Inferior parietal cortex (tissue), 1 donor: ENCODE results near the gene ALX4.

Experiments
- DNase-seq: peaks from one replicate; pipeline ENCODE4 v3.0.0-alpha.2; 2016; ENCODE audit errors: extremely low spot score

ALX4 gene

GRCh38 chr11:44244639-44245310 lies 65.2 kb downstream of the ALX4 start:
- DNase-seq: no peak

DNA sequence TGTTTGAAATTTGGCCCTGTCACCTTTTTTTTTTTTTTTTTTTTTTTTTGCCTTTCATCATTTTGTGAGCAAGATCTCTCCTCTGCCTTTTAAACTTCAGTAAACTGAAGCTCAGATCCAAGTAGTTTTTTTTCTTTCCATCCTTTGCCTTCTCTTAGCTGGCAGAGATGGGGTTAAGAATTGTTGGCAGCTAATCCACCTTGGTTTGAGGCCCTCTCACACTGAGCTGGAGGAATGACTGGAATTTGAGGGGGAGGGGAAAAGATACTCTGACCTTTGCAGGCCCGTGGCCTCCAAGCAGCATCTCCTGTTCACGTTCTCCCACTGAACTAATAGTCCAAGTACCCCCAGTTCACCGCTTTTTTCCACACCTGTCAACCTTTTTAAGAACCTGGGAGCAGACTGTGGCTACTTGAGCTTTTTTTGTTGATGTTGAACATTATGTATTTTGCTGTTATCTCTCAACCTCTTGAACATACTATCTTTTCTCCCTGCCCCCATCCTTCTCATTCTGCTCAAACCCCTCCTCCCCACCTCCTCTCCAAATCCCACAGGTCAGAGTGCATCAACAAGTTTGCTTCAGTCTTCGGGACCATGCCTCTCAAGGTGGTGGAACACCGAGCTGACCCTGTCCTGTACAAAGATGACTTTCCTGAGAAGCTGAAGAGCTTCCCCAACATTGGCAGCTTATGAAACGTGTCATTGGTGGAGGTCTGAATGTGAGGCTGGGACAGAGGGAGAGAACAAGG lies 66.2 kb downstream of the ALX4 start:
- DNase-seq: no peak

GRCh38 chr11:44243086-44243485 lies 66.9 kb downstream of the ALX4 start:
- DNase-seq: no peak

DNA sequence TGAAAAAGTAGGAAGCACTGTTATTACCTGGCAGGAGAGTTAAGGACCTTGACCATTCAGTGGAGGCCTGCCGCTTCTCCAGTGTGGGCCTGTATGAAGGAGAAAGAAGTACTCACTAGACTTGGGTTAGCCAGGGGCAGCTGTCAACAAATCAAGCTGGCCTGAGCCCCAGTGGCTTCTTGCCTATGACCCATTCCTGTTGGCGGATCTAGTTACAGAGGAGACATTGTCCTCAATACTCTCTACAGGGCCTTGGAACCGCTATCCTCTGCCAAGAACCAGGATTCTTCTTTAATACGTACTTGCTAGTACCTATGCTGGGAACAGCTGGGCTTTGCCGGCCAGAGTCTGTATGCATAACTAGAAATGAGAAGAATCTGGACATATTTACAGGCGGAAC lies 68.1 kb downstream of the ALX4 start:
- peak; percentile 6 for DNase-seq

DNA sequence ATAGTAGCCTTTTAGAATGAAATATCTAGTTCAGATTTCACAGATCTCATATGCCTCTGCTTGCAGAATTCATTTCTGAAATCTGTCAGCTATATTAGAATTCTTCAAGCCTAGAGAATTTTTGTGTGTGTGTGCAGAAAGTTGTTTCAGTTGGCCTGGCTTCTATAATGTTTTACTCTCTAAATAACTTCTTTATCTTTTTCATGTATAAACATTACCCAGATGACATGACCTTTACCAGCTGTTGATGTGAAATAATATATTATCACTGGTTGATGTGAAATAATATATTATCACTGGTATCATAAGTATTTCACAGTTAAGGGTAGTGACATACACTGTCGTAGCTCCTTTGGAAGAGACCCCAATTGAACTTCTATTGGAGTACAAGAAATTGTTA lies 72.8 kb downstream of the ALX4 start:
- no peak for DNase-seq

DNA sequence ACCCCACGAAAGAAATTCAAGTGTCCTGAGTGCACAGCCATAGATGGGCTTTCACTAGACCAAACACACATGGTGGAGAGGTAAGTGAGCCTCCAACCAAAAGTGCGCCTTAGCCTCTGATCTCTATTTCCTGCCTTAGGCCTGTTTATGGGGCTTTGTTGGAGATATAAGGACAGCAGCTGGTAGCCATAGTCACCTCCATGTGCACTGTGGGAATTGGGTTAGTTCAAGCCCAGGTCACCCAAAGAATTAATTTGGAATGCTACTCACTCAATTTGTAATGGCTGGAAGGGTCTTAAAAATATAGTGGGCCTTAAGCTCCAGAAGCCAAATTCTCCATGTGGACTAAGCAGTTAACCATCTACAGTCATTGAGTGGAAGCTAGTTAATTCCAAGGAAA lies 73.6 kb downstream of the ALX4 start:
- no peak for DNase-seq

DNA sequence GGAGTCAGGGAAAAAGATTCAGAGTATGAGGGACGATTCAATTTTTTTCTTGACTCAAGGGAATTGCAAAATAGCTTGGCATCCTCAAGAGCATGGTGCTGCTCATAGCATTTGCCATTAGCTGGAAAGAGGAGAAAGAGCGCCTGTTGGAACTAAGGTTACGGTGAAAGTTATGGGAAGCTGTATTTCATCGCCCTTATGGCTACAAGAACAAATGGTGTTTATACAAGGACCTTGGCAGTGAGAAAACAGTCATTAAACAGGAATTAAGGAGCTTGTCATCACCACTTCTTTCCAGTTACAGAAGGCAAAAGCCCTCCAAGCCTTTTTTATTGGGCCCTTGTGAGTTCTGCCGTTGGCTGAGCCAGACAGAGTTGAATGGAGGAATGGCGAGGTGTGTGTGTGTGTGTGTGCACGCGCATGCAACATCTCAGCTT lies 74.2 kb downstream of the ALX4 start:
- DNase-seq: no peak

DNA sequence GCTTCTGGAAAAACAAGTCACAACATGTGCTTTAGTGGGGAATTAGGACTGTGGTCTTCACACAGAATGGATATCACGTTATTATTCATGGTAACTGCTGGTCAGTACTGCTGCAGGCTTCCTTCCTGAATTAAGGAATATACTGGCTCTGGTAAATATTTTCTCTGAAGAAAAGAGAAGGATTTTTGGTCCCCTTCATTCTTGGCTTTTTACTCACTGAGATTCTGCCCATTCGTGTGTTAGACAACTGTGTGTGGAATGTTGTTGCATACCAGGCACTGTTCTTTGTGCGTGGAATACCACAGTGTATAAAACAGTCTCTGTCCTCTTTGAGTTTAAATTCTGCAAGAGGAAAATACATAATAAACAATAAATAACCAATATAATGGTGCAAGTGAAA lies 80.3 kb downstream of the ALX4 start:
- no peak for DNase-seq

DNA sequence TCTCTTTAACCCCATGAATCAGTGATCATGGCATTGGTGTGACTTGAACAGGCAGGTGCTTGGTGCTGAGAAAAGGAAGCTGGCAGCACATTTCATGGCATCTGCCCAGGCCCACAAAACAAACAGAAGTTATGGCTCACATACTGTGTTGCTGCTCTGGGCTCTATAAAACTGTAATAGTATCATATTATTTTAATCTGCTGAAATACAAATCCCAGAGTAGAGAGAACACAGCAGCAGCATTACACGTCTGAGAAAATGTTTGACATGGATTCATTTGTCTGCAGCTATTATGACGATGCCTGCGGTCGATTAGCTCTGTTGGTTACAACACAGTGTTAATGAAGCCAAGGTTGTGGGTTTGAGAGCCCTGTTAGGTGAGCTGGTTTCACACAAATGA lies 80.8 kb downstream of the ALX4 start:
- DNase-seq: no peak

- no peak for DNase-seq
These were observed 81.6 kb downstream of the ALX4 start for GRCh38 chr11:44228379-44228778.

DNA sequence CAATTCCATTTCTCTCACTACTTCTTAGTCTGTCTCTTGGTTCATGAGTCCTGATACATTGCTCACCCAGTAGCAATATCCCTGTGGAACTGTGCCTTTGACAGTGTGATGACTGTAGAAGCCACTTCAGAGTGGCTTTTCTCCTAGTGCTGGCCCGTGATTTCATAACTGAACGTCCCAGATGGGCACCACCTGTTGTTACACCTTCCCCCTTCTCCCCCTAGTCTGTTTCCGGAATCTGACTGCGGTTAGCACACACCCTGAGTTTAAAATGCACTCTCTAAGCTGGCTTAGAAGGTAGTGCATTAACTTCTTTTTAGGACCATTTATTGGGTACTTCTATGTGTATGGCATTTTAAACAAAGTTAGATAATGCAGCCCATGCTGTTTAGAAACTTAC lies 83.0 kb downstream of the ALX4 start:
- no peak for DNase-seq

- DNase-seq: no peak
These were observed 83.4 kb downstream of the ALX4 start for GRCh38 chr11:44226490-44226889.

- no peak for DNase-seq
These were observed 85.0 kb downstream of the ALX4 start for GRCh38 chr11:44224867-44225501.

- no peak for DNase-seq
These were observed 86.7 kb downstream of the ALX4 start for GRCh38 chr11:44223238-44223637.

- no peak for DNase-seq
These were observed 87.9 kb downstream of the ALX4 start for GRCh38 chr11:44221992-44222391.

DNA sequence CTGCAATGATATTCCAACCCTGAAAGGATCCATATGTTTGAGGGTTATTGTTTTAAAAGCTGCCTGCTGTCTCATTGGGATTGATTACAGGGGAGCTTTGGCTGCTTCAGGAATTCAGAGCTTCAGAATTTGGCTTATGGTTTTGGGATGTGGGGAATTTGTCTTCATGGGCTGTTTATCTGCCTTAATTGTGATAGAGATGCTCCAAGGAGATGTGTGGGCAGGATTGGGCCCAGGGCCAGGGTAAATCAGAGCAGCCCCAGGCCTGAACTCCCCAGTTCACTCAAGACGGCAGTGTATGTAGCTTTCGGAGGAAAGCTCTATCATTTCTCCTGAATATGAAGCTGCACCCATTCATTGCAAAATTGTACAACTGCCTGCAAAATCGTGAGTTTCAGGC lies 88.5 kb downstream of the ALX4 start:
- no peak for DNase-seq

DNA sequence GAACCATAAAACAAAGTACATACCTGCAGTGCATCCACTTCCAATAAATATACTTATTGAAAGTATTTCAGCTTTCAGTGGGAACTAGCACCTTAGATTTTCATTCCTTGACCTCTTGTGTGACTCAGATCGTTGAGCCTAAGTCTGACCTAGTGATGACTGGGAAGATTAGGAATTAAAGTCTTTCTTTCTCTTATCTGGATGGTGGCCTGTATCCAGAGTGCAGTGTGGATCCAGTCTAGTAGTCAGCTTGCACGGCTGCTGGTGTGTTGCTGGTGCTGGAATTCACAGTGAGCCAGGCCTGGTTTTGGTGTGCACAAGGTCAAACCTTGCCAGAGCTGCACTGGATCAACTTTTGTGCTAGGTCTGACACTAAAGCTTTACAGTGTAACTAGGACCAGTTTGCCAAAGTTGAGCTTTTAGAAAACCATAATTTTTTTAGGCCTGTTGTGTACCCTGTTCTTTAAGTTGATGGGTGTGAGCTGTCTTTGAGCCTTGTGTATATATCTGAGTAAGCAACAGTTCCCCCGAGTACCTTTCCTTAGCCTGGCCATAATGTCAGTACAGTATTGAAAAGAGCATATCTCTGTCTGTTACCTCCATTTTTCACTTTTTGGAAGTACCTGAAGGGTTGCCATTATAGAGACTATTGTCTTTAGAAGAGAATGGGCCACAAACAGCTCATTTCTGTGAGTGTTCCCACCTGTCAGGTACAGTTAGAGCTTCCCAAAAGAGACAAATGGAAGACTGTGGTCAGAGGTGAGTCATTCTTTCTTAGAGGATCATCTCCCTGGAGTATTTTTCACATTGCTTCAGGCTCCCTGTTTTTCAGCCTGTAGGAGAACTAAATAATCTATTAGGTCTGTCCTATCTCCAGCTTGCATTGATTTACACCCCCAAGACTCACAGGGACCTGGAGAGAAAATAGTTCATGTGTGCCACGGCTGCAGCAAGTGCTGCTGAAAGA lies 89.8 kb downstream of the ALX4 start:
- DNase-seq: no peak

DNA sequence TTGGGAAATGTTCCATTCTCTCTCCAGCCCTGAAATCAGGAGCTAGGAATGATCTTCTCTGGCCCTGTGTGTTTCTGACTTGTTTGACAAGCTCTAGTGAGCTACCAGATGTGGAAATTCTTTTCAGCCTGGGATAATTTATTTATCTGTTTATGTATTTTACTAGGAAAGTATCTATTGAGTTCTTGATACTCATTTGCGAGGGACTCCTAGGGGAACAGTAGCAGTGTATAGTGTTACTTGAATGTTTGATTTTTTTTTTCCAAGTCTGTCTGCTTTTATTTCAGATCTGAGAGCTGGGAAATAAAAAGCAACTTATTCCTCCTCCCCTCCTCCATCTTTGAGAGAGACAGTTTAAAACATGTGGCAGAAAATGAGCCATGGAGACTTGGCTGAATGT lies 92.5 kb downstream of the ALX4 start:
- no peak for DNase-seq

DNA sequence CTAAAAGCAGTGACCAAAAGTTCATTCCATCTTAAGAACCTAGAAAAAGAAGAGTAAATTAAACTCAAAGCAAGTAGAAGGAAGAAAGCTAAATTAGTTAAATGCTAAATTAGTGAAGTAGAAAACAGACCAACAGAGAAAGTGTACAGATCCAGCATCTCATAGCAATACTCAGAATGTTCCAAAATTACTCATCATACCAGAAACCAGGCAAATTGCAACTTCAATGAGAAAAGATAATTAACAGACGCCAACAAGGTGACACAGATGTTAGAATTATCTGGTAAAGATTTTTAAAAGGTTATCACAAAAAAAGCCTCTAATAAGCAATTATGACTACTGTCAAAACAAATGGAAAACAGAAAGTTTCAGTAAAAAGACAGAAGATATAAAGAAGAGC lies 96.8 kb downstream of the ALX4 start:
- no peak for DNase-seq

- DNase-seq: no peak
These were observed 97.8 kb downstream of the ALX4 start for GRCh38 chr11:44212128-44212527.
